B cell (primary cell): Measurements from ENCODE around the gene B4GALNT3. TPM values are rescaled to one million over a fixed set of nuclear protein-coding genes. Genes with fewer than 3 reads are reported as not detected.

ENCODE experiments used
- ATAC-seq: fragments of 200-7000 bp; cut with Tn5 transposase; one replicate; pipeline ENCODE4 v1.10.0; 2021; ENCODE audit warnings: low read depth, mild to moderate bottlenecking, moderate number of reproducible peaks, moderate library complexity
- CTCF ChIA-PET: fragments of 350-600 bp; sonication (Branson Sonifier 250); formaldehyde crosslinking; loops from one replicate; lab custom pipeline; 2021; ENCODE audit warnings: antibody characterized with exemption, inconsistent platforms; lab: Charles Lee
- POLR2A ChIA-PET: fragments of 350-600 bp; sonication (Branson Sonifier 250); formaldehyde crosslinking; loops from one replicate; lab custom pipeline; 2021; ENCODE audit warnings: antibody characterized with exemption; lab: Charles Lee
- DNase-seq: peaks from one replicate; pipeline ENCODE4 v3.0.0; 2013
- H2AFZ ChIP-seq: 2 replicates; pipeline ENCODE4 v1.6.1; 2012; ENCODE audit warnings: mild to moderate bottlenecking, low read depth, low read length; ENCODE audit not compliant: insufficient read depth, poor library complexity, severe bottlenecking
- H3K27ac ChIP-seq, 2 donors: 1 replicate in 1 of 2; 2 replicates in 1 of 2; pipeline ENCODE4 v1.5.1; 2012 to 2013; ENCODE audit warnings: low read length in 2 of 2, mild to moderate bottlenecking in 2 of 2, moderate library complexity in 1 of 2
- H3K27me3 ChIP-seq, 4 experiments: fragments of 200-600 bp in 1 of 4; sonication (generic) in 1 of 4; replicated peaks in 1 of 4; 1 replicate in 2 of 4; 2 replicates in 2 of 4; pipeline versions ENCODE4 v1.6.1 to v1.7.0; 2013 to 2016; ENCODE audit warnings: low read length in 3 of 4, mild to moderate bottlenecking in 2 of 4, mixed read lengths in 1 of 4, moderate library complexity in 1 of 4; ENCODE audit not compliant: insufficient read depth in 4 of 4, control insufficient read depth in 3 of 4; ENCODE audit errors: control extremely low read depth in 1 of 4
- H3K36me3 ChIP-seq, 2 experiments: replicated peaks in 1 of 2; 1 replicate in 1 of 2; 2 replicates in 1 of 2; pipeline versions ENCODE4 v1.6.1 to v1.7.1; 2013; ENCODE audit warnings: low read length in 1 of 2; ENCODE audit not compliant: insufficient read depth in 2 of 2, control insufficient read depth in 1 of 2; ENCODE audit errors: control extremely low read depth in 1 of 2, extremely low read depth in 1 of 2
- H3K4me1 ChIP-seq, 2 donors: fragments of 200-600 bp in 1 of 2; sonication (generic) in 1 of 2; 1 replicate in 1 of 2; 2 replicates in 1 of 2; pipeline versions ENCODE4 v1.5.1 to v1.6.1; 2013 to 2017; ENCODE audit warnings: low read length in 2 of 2; ENCODE audit not compliant: control insufficient read depth in 2 of 2, insufficient read depth in 2 of 2
- H3K4me2 ChIP-seq: replicated peaks from 2 replicates; pipeline ENCODE3; 2012; ENCODE audit warnings: mild to moderate bottlenecking, low read depth, low read length; ENCODE audit not compliant: poor library complexity, severe bottlenecking
- H3K4me3 ChIP-seq, 5 experiments: fragments of 200-600 bp in 1 of 5; sonication (generic) in 1 of 5; 1 replicate in 3 of 5; 2 replicates in 2 of 5; pipeline versions ENCODE4 v1.5.1 to v1.7.0; 2011 to 2016; ENCODE audit warnings: low read length in 4 of 5, mild to moderate bottlenecking in 4 of 5, low read depth in 2 of 5, control low read depth in 1 of 5, moderate library complexity in 1 of 5; ENCODE audit not compliant: insufficient read depth in 1 of 5; ENCODE audit errors: control extremely low read depth in 1 of 5, extremely low read depth in 1 of 5
- H3K79me2 ChIP-seq: fragments of 200-600 bp; sonication (generic); one replicate; pipeline ENCODE4 v1.6.0; 2016; ENCODE audit warnings: low read length; ENCODE audit not compliant: control insufficient read depth, insufficient read depth
- H3K9ac ChIP-seq: fragments of 200-600 bp; sonication (generic); 2 replicates; pipeline ENCODE4 v1.6.1; 2017; ENCODE audit warnings: mild to moderate bottlenecking, low read length, moderate library complexity
- H3K9me3 ChIP-seq, 3 donors: one replicate each; pipeline versions ENCODE4 v1.6.1 to v1.7.1; 2013; ENCODE audit warnings: low read length in 2 of 3; ENCODE audit not compliant: control insufficient read depth in 2 of 3, insufficient read depth in 1 of 3; ENCODE audit errors: control extremely low read depth in 1 of 3
- H4K20me1 ChIP-seq: 2 replicates; pipeline ENCODE4 v1.6.0; 2012; ENCODE audit warnings: mild to moderate bottlenecking, low read length; ENCODE audit not compliant: insufficient read depth, control insufficient read depth, poor library complexity, severe bottlenecking
- H3K27ac Mint-ChIP-seq: one replicate; pipeline ENCODE4 v1.8.0; 2021; ENCODE audit warnings: mixed read lengths
- H3K27me3 Mint-ChIP-seq: one replicate; pipeline ENCODE4 v1.8.0; 2021; ENCODE audit warnings: mixed read lengths
- H3K4me1 Mint-ChIP-seq: one replicate; pipeline ENCODE4 v1.8.0; 2021; ENCODE audit warnings: mixed read lengths
- H3K4me3 Mint-ChIP-seq: one replicate; pipeline ENCODE4 v1.8.0; 2021; ENCODE audit warnings: mixed read lengths
- H3K9me3 Mint-ChIP-seq: one replicate; pipeline ENCODE4 v1.8.0; 2022; ENCODE audit warnings: mixed read lengths; ENCODE audit not compliant: insufficient read depth
- EZH2 ChIP-seq: IDR thresholded peaks from 2 replicates; pipeline ENCODE4 v1.6.1; 2012; ENCODE audit warnings: borderline replicate concordance, low read depth, mild to moderate bottlenecking, moderate library complexity, low read length; ENCODE audit not compliant: insufficient read depth, poor library complexity, severe bottlenecking
- WGBS: methylation state at CpG from one replicate; pipeline ENCODE4 v1.1.5; 2013; ENCODE audit warnings: missing lambda C conversion rate; ENCODE audit not compliant: insufficient coverage; 5-methylcytosine and 5-hydroxymethylcytosine counted together
- intact Hi-C: fragments of 100-400 bp; cut with micrococcal nuclease; formaldehyde crosslinking; loops from one replicate; pipeline ENCODE4 v1.10.0; 2022
- polyA plus RNA-seq: library from polyadenylated mRNA; depleted of rRNA; stranded (reverse); fragments of >200 nt; gene quantifications from 2 replicates; pipeline ENCODE4 v1.2.3, GENCODE V29; 2012
- total RNA-seq, 2 donors: library from RNA; stranded (reverse); fragments of 120-200 nt in 1 of 2; gene quantifications; 1 replicate in 1 of 2; 2 replicates in 1 of 2; pipeline versions ENCODE4 v1.2.3 to v1.2.4, GENCODE V29; 2013 to 2022
- TF ChIP-seq, protein P1 (sequence below): fragments of 200-600 bp; IDR thresholded peaks from one replicate; pipeline ENCODE4 v1.8.0; 2022; ENCODE audit warnings: antibody characterized with exemption, mild to moderate bottlenecking

The B4GALNT3 gene
- total and polyA plus RNA-seq, 2 donors (not counting 1 experiment from before 2014, with no cell fraction given), result 0.25 TPM; not detected in 1

DNA sequence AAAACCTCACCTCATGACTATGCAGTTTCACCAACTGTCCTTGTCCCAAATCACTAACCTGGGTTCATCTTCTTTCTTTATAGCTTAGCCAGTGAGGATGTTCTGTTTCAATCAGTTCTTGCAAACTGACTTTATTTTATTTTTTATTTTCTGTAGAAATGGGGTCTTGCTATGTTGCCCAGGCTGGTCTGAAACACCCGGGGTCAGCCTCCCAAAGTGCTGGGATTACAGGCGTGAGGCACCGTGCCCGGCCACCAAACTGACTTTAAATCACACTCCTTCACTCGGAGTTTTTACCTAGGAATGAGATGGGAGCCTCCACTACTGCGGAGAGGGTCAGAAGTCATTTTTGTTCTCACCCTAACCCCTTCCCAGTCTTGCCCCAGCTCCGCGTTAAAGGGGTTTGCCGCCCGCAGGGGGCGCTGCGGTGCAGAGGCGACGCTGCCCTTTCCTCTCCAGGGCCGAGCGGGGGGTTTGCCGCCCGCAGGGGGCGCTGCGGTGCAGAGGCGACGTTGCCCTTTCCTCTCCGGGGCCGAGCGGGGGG lies 7.0 kb upstream of the B4GALNT3 start:
- peaks cover 5% of the 10 kb centered on the region for H3K4me1 Mint-ChIP-seq
- H3K4me3 Mint-ChIP-seq, result no peak overlapping the region
- Histone ChIP-seq H3K27ac (no peak overlapping the region), H2AFZ (no peak overlapping the region), H3K36me3 (no peaks in the 10 kb centered on the region), H3K4me1 (peaks cover 0 to 7% of the 10 kb centered on the region in 2 donors), H4K20me1 (no peaks in the 10 kb centered on the region), H3K4me3 (no peak overlapping the region), H3K9me3 (peaks cover 0 to 12% (median 0%) of the 10 kb centered on the region in 3 donors), H3K27me3 (no peaks in the 10 kb centered on the region), H3K79me2 (no peaks in the 10 kb centered on the region), H3K4me2 (no peak overlapping the region), H3K9ac (no peak overlapping the region)
- intact Hi-C loops, result no loop called here
- TF ChIP-seq EZH2, result no peak
- TF ChIP-seq, protein P1, sequence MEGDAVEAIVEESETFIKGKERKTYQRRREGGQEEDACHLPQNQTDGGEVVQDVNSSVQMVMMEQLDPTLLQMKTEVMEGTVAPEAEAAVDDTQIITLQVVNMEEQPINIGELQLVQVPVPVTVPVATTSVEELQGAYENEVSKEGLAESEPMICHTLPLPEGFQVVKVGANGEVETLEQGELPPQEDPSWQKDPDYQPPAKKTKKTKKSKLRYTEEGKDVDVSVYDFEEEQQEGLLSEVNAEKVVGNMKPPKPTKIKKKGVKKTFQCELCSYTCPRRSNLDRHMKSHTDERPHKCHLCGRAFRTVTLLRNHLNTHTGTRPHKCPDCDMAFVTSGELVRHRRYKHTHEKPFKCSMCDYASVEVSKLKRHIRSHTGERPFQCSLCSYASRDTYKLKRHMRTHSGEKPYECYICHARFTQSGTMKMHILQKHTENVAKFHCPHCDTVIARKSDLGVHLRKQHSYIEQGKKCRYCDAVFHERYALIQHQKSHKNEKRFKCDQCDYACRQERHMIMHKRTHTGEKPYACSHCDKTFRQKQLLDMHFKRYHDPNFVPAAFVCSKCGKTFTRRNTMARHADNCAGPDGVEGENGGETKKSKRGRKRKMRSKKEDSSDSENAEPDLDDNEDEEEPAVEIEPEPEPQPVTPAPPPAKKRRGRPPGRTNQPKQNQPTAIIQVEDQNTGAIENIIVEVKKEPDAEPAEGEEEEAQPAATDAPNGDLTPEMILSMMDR, result peak; percentile 80
- CTCF ChIA-PET, result interaction anchor here (1.2 kb wide), 1 partner anchor 10 kb away, joined by 3 read pairs; no protein-coding TSS in a partner anchor
- no peak overlapping the region for H3K27ac Mint-ChIP-seq
- DNase-seq, result peak; percentile 31
- peaks cover 4% of the 10 kb centered on the region for H3K27me3 Mint-ChIP-seq
- 85% methylated on average over 4 of the region's 25 CpGs for WGBS
- POLR2A ChIA-PET, result no interaction called here
- no peaks in the 10 kb centered on the region for H3K9me3 Mint-ChIP-seq
- ATAC-seq, result no peak

DNA sequence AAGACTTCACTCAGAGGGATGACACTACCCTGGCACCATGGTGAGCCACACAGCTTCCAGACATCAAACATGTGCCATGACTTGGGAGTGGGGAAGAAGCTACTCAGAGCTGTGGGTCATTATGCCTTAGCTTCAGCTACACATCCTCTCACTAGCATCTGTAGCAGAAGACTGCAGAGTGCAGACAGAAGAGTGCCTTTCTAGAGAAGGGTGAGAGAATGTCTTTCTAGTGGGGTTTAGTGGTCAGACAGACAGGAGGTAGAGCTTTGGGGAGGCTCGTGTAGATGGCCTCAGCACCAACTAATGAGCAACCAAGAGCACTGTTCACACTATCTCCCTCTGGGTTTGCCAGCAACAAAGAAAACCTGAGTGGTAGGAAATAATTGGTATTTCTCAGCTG lies 4.9 kb upstream of the B4GALNT3 start:
- no peak overlapping the region for H3K27ac Mint-ChIP-seq
- H2AFZ ChIP-seq, result no peak overlapping the region
- no peaks in the 10 kb centered on the region for H3K9me3 Mint-ChIP-seq
- no CpG with 5 or more reads among the region's 1 CpG for WGBS
- H3K36me3 ChIP-seq, result no peaks in the 10 kb centered on the region
- ChIA-PET POLR2A (no interaction called here), CTCF (interaction anchor here (1.7 kb wide), 1 partner anchor 11 kb away, joined by 3 read pairs; no protein-coding TSS in a partner anchor)
- H3K27me3 ChIP-seq, result peaks cover 0 to 12% (median 9%) of the 10 kb centered on the region in 4 experiments
- TF ChIP-seq, protein P1, result no peak
- no peak for TF ChIP-seq EZH2
- H3K4me3 ChIP-seq, result no peak overlapping the region
- ATAC-seq (no peak), DNase-seq (peak; percentile 23)
- H3K4me3 Mint-ChIP-seq, result no peak overlapping the region
- peaks cover 13% of the 10 kb centered on the region for H3K27me3 Mint-ChIP-seq
- H4K20me1 ChIP-seq, result no peaks in the 10 kb centered on the region
- peaks cover 9% of the 10 kb centered on the region for H3K4me1 Mint-ChIP-seq
- no peak overlapping the region for H3K4me2 ChIP-seq
- H3K79me2 ChIP-seq, result no peaks in the 10 kb centered on the region
- H3K4me1 ChIP-seq, result peaks cover 8 to 13% of the 10 kb centered on the region in 2 donors
- intact Hi-C loops, result no loop called here
- H3K9me3 ChIP-seq, result peaks cover 0 to 12% (median 0%) of the 10 kb centered on the region in 3 donors
- H3K27ac ChIP-seq, result no peak overlapping the region
- no peak overlapping the region for H3K9ac ChIP-seq
